GM21528 (cell line): ENCODE results near the gene FNDC3B.
"Not testable (repeated sequence)": the region's sequence is repeated elsewhere in the genome, so short reads cannot be mapped to it uniquely, and the experiment has no call there.

Source experiments
- ATAC-seq: cut with Tn5 transposase; IDR thresholded peaks from one replicate; pipeline ENCODE4 v1.9.1; 2021; ENCODE audit warnings: mild to moderate bottlenecking, moderate library complexity; ENCODE audit not compliant: unreplicated experiment, low FRiP score

Gene FNDC3B

GRCh38 chr3:172346161-172346560 is 306.8 kb downstream of the FNDC3B start:
- no peak for ATAC-seq

- ATAC-seq, result no peak
These were observed 308.7 kb downstream of the FNDC3B start for GRCh38 chr3:172347895-172348679.

- ATAC-seq, result no peak
These were observed 312.6 kb downstream of the FNDC3B start for GRCh38 chr3:172351895-172352466.

GRCh38 chr3:172352786-172353185 is 313.4 kb downstream of the FNDC3B start:
- ATAC-seq, result no peak

- ATAC-seq, result no peak
These were observed 315.6 kb downstream of the FNDC3B start for GRCh38 chr3:172354931-172355499.

GRCh38 chr3:172355836-172356235 is 316.5 kb downstream of the FNDC3B start:
- no peak for ATAC-seq

- no peak for ATAC-seq
These were observed 317.0 kb downstream of the FNDC3B start for GRCh38 chr3:172356427-172356826.

GRCh38 chr3:172357850-172358754 is 318.7 kb downstream of the FNDC3B start:
- no peak for ATAC-seq

- ATAC-seq, result no peak
These were observed 319.9 kb downstream of the FNDC3B start for GRCh38 chr3:172359231-172359630.

- no peak for ATAC-seq
These were observed 320.6 kb downstream of the FNDC3B start for GRCh38 chr3:172359996-172360395.

GRCh38 chr3:172362583-172362982 is 323.2 kb downstream of the FNDC3B start:
- ATAC-seq, result no peak

- no peak for ATAC-seq
These were observed 325.1 kb downstream of the FNDC3B start for GRCh38 chr3:172364374-172365027.

- no peak for ATAC-seq
These were observed 325.7 kb downstream of the FNDC3B start for GRCh38 chr3:172365028-172365567.

GRCh38 chr3:172367205-172368105 is 328.1 kb downstream of the FNDC3B start:
- ATAC-seq, result no peak

GRCh38 chr3:172368556-172368955 is 329.2 kb downstream of the FNDC3B start:
- ATAC-seq, result not testable (repeated sequence)

- ATAC-seq, result no peak
These were observed 330.3 kb downstream of the FNDC3B start for GRCh38 chr3:172369590-172370259.

GRCh38 chr3:172370419-172370818 is 331.0 kb downstream of the FNDC3B start:
- no peak for ATAC-seq

- no peak for ATAC-seq
These were observed 332.2 kb downstream of the FNDC3B start for GRCh38 chr3:172371544-172371943.
